IMR-90 (cell line): ENCODE results near the gene RELL1. TPM values are rescaled to one million over a fixed set of nuclear protein-coding genes. Genes with fewer than 3 reads are reported as not detected.

Experiments used
- ATAC-seq: fragments of 200-7000 bp; cut with Tn5 transposase; 2 replicates; pipeline ENCODE4 v1.9.1; 2020; ENCODE audit warnings: low read depth, mild to moderate bottlenecking, moderate library complexity
- BruUV-seq: library from RNA; stranded (reverse); fragments of 400-500 nt; replicated peaks from 2 replicates; lab custom pipeline; 2021; lab: Mats Ljungman, UMichigan
- CTCF ChIA-PET: fragments of 300-600 bp; formaldehyde crosslinking; extraction: SDS; loops from one replicate; lab custom pipeline; 2021; ENCODE audit warnings: antibody characterized with exemption; lab: Yijun Ruan, JAX
- POLR2A ChIA-PET: fragments of 300-600 bp; sonication (Branson Sonifier 250); formaldehyde crosslinking; loops from one replicate; lab custom pipeline; 2022; ENCODE audit warnings: antibody characterized with exemption; ENCODE audit not compliant: unreplicated experiment; lab: Charles Lee
- DNase-seq: peaks from one replicate; pipeline ENCODE4 v3.0.0; 2013
- H2AFZ ChIP-seq: replicated peaks from 2 replicates; pipeline ENCODE3; 2013; ENCODE audit warnings: low read length, mild to moderate bottlenecking; ENCODE audit not compliant: poor library complexity
- H2AK5ac ChIP-seq: 2 replicates; pipeline ENCODE4 v1.6.1; 2013; ENCODE audit warnings: low read depth, low read length, inconsistent platforms
- H2AK9ac ChIP-seq: replicated peaks from 2 replicates; pipeline ENCODE3; 2013; ENCODE audit warnings: mild to moderate bottlenecking, low read depth, low read length, moderate library complexity; ENCODE audit not compliant: poor library complexity
- H2BK120ac ChIP-seq: 2 replicates; pipeline ENCODE4 v1.6.1; 2013; ENCODE audit warnings: low read depth, low read length, inconsistent platforms
- H2BK15ac ChIP-seq: 3 replicates; pipeline ENCODE4 v1.6.1; 2013; ENCODE audit warnings: low read depth, low read length, inconsistent platforms
- H2BK20ac ChIP-seq: 2 replicates; pipeline ENCODE4 v1.6.1; 2013; ENCODE audit warnings: low read depth, mild to moderate bottlenecking, inconsistent platforms, low read length, moderate library complexity
- H2BK5ac ChIP-seq: 2 replicates; pipeline ENCODE4 v1.6.1; 2013; ENCODE audit warnings: mild to moderate bottlenecking, low read depth, low read length, inconsistent platforms; ENCODE audit not compliant: poor library complexity, severe bottlenecking
- H3K14ac ChIP-seq: replicated peaks from 2 replicates; pipeline ENCODE4 v1.6.1; 2013; ENCODE audit warnings: low read depth, low read length, inconsistent platforms
- H3K18ac ChIP-seq: 2 replicates; pipeline ENCODE4 v1.6.1; 2013; ENCODE audit warnings: low read depth, low read length, control low read depth
- H3K23ac ChIP-seq: 2 replicates; pipeline ENCODE4 v1.6.1; 2013; ENCODE audit warnings: low read depth, low read length, inconsistent platforms
- H3K27ac ChIP-seq: 2 replicates; pipeline ENCODE4 v1.5.1; 2013; ENCODE audit warnings: mild to moderate bottlenecking, control low read depth, low read length; ENCODE audit not compliant: insufficient read depth
- H3K27me3 ChIP-seq: 2 replicates; pipeline ENCODE4 v1.6.1; 2013; ENCODE audit warnings: low read length; ENCODE audit not compliant: control insufficient read depth, insufficient read depth
- H3K36me3 ChIP-seq: 2 replicates; pipeline ENCODE4 v1.6.1; 2013; ENCODE audit warnings: low read length, mixed read lengths; ENCODE audit not compliant: control insufficient read depth, insufficient read depth
- H3K4ac ChIP-seq: 2 replicates; pipeline ENCODE4 v1.6.1; 2013; ENCODE audit warnings: low read depth, low read length, inconsistent platforms
- H3K4me1 ChIP-seq: 2 replicates; pipeline ENCODE4 v1.6.1; 2013; ENCODE audit warnings: low read length, mixed read lengths; ENCODE audit not compliant: control insufficient read depth, insufficient read depth
- H3K4me2 ChIP-seq: 2 replicates; pipeline ENCODE4 v1.6.1; 2013; ENCODE audit warnings: low read depth, mild to moderate bottlenecking, control low read depth, low read length, moderate library complexity
- H3K4me3 ChIP-seq: 2 replicates; pipeline ENCODE4 v1.5.1; 2013; ENCODE audit warnings: low read depth, mild to moderate bottlenecking, control low read depth, low read length, moderate library complexity; ENCODE audit not compliant: insufficient read depth
- H3K56ac ChIP-seq: 2 replicates; pipeline ENCODE4 v1.6.1; 2013; ENCODE audit warnings: low read length, inconsistent platforms; ENCODE audit not compliant: insufficient read depth; ENCODE audit errors: extremely low read depth
- H3K79me1 ChIP-seq, 2 experiments: 2 replicates each; pipeline ENCODE4 v1.6.1; 2013; ENCODE audit warnings: low read length in 2 of 2, inconsistent platforms in 1 of 2, low read depth in 1 of 2
- H3K9ac ChIP-seq: 2 replicates; pipeline ENCODE4 v1.6.1; 2013; ENCODE audit warnings: low read depth, low read length, control low read depth
- H3K9me1 ChIP-seq: 2 replicates; pipeline ENCODE4 v1.6.1; 2013; ENCODE audit warnings: low read length, inconsistent platforms; ENCODE audit not compliant: insufficient read depth
- H3K9me3 ChIP-seq: 2 replicates; pipeline ENCODE4 v1.6.1; 2013; ENCODE audit warnings: low read length; ENCODE audit not compliant: control insufficient read depth, insufficient read depth
- H4K20me1 ChIP-seq: 2 replicates; pipeline ENCODE4 v1.6.1; 2013; ENCODE audit warnings: low read length, inconsistent platforms; ENCODE audit not compliant: insufficient read depth
- H4K5ac ChIP-seq: 2 replicates; pipeline ENCODE4 v1.6.1; 2013; ENCODE audit warnings: mild to moderate bottlenecking, low read depth, low read length, control low read depth
- H4K8ac ChIP-seq, 2 experiments: 2 replicates each; pipeline ENCODE4 v1.6.1; 2013; ENCODE audit warnings: low read depth in 2 of 2, low read length in 2 of 2, control low read depth in 1 of 2, inconsistent platforms in 1 of 2
- H4K91ac ChIP-seq: 2 replicates; pipeline ENCODE4 v1.6.1; 2013; ENCODE audit warnings: low read depth, low read length, inconsistent platforms; ENCODE audit not compliant: insufficient read depth
- RFX5 ChIP-seq: IDR thresholded peaks from 2 replicates; pipeline ENCODE4 v1.8.0; 2012; ENCODE audit warnings: low read depth, mild to moderate bottlenecking, low read length, moderate library complexity
- SMC3 ChIP-seq: fragments of 150-350 bp; IDR thresholded peaks from 2 replicates; pipeline ENCODE4 v1.6.1; 2016; ENCODE audit warnings: low read depth, mild to moderate bottlenecking, antibody characterized with exemption, low read length, moderate library complexity
- WGBS, 2 experiments: methylation state at CpG; one replicate each; pipeline versions ENCODE4 v1.1.5 to v1.1.7; 2013; ENCODE audit warnings: missing lambda C conversion rate in 2 of 2; ENCODE audit not compliant: insufficient read length in 1 of 2; ENCODE audit errors: extremely low coverage in 2 of 2; 5-methylcytosine and 5-hydroxymethylcytosine counted together
- dilution Hi-C: fragments of 300-500 bp; cut with HindIII; formaldehyde crosslinking; loops from one replicate; pipeline ENCODE4 v1.14.3; 2018; ENCODE audit warnings: low sequenced_read_pairs; ENCODE audit not compliant: unreplicated experiment
- in situ Hi-C: fragments of 300-500 bp; cut with MboI; formaldehyde crosslinking; loops from 3 replicates; pipeline ENCODE4 v1.14.3; 2019; ENCODE audit warnings: low sequenced_read_pairs, inconsistent platforms, mixed read lengths
- intact Hi-C: fragments of 100-400 bp; cut with micrococcal nuclease; formaldehyde crosslinking; loops from 2 replicates; pipeline ENCODE4 v1.10.0; 2022
- polyA plus RNA-seq, 3 experiments: library from polyadenylated mRNA; depleted of rRNA; stranded (reverse); fragments of >200 nt; gene quantifications; 2 replicates each; pipeline ENCODE4 v1.2.3, GENCODE V29; 2012; ENCODE audit warnings: low replicate concordance in 1 of 3
- total RNA-seq: library from RNA; depleted of rRNA; stranded (reverse); fragments of >200 nt; gene quantifications from 2 replicates; pipeline ENCODE4 v1.2.3, GENCODE V29; 2012

Gene RELL1
- total and polyA plus RNA-seq, 2 of the 4 experiments (the other 2 are of a cell fraction): 6.8 to 39.6 TPM

DNA sequence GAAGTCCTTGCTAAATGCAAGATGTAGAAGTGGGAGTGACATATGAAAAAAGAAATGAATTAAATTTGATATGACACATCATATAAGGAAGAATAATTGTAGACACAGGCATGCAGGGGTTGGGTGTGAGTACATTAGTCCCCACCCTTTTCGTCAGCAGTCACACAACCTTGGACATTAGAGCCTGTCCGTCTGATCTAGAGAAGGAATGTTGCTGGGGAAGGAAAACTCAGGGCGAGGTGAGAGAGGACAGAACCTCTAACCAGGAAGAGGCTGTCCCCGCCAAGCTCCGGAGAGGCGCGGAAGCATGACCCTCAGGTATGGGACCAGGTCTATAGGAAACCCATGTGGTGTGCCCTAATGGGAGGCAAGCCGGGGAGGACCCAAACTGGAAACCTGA, 102.1 kb downstream of the RELL1 start:
- Histone ChIP-seq H3K27me3 (peaks cover 3% of the 10 kb centered on the region; the same call in 1 of the 2 replicates), H4K5ac (no peak overlapping the region), H3K4me1 (no peaks in the 10 kb centered on the region), H3K9ac (no peak overlapping the region), H2BK120ac (no peak overlapping the region), H3K4me3 (no peak overlapping the region), H2BK15ac (no peak overlapping the region), H3K79me1 (no peaks in the 10 kb centered on the region), H2BK20ac (no peak overlapping the region), H2AFZ (no peak overlapping the region), H3K23ac (no peak overlapping the region), H2AK9ac (no peak overlapping the region), H2BK5ac (no peak overlapping the region), H3K4ac (no peak overlapping the region), H2AK5ac (no peak overlapping the region), H4K20me1 (no peaks in the 10 kb centered on the region), H3K4me2 (no peak overlapping the region), H3K36me3 (no peaks in the 10 kb centered on the region), H3K18ac (no peak overlapping the region), H4K8ac (no peak overlapping the region), H4K91ac (no peak overlapping the region), H3K56ac (no peak overlapping the region), H3K14ac (no peak overlapping the region), H3K9me3 (no peaks in the 10 kb centered on the region), H3K27ac (no peak overlapping the region), H3K9me1 (no peaks in the 10 kb centered on the region)
- dilution Hi-C loops: no loop called here
- no peak for DNase-seq
- intact Hi-C loops: no loop called here
- TF ChIP-seq RFX5: no peak
- no peak for TF ChIP-seq SMC3
- in situ Hi-C loops: no loop called here
- no peak for ATAC-seq
- ChIA-PET CTCF (no interaction called here), POLR2A (no interaction called here)
- no CpG with 5 or more reads among the region's 8 CpGs for WGBS, 2 experiments
- no TSS peak for BruUV-seq
